ENCODE measurements around the gene SH3PXD2A.

DNA sequence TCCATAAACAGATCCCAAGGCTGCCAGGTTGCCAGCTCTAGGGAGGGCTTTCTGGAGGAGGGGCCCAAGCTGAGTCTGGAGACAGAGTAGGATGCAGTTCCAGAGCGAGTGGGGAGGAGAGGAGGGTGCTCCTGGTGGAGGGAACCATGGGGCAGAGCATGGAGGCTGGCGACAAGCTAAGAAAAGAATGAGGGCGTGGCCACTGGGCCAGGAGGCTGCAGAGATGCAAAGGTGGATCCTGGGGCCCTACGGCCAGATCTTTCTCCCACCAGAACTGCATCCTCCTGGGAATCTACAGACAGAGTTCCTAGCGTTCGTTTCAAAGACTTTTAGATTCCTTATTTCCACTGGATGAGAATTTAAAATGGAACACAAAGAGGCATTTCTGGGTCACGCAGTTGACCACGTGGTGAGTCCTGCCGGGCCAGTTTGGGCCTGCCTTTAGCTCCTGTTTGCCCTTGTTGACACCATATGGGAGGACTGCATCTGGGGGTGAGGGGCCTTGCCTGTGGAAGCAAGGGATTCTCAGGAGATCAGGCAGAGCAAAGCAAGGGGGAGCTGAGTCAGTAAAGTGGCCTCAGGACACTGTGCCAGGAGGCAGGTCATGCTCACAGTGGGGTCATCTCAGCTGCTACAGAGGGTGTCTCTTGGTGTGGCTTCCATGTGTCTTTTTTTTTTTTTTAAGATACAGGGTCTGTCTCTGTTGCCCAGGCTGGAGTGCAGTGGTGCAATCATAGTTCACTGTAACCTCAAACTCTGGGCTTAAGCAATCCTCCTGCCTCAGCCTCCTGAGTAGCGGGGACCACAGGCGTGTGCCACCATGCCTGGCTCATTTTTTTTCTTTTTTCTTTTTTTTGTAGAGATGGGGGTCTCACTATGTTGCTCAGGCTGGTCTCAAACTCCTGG is 137.8 kb downstream of the SH3PXD2A start:
- TF ChIP-seq, protein P1, sequence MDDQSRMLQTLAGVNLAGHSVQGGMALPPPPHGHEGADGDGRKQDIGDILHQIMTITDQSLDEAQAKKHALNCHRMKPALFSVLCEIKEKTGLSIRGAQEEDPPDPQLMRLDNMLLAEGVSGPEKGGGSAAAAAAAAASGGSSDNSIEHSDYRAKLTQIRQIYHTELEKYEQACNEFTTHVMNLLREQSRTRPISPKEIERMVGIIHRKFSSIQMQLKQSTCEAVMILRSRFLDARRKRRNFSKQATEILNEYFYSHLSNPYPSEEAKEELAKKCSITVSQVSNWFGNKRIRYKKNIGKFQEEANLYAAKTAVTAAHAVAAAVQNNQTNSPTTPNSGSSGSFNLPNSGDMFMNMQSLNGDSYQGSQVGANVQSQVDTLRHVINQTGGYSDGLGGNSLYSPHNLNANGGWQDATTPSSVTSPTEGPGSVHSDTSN (CRISPR knock-in tag; IDR thresholded peaks at IDR 0.05), result no peak
- TF ChIP-seq, protein P2, sequence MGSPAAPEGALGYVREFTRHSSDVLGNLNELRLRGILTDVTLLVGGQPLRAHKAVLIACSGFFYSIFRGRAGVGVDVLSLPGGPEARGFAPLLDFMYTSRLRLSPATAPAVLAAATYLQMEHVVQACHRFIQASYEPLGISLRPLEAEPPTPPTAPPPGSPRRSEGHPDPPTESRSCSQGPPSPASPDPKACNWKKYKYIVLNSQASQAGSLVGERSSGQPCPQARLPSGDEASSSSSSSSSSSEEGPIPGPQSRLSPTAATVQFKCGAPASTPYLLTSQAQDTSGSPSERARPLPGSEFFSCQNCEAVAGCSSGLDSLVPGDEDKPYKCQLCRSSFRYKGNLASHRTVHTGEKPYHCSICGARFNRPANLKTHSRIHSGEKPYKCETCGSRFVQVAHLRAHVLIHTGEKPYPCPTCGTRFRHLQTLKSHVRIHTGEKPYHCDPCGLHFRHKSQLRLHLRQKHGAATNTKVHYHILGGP (tag by site-specific recombination; IDR thresholded peaks at IDR 0.05), result no peak
- 0 out of 2 replicates have a peak, but pooled peaks have one; percentile 12 for TF ChIP-seq ZNF600 (tag by site-specific recombination; IDR thresholded peaks at IDR 0.05)
- no peak for TF ChIP-seq PRDM1 (tag by site-specific recombination; IDR thresholded peaks at IDR 0.05)
- TF ChIP-seq, protein P3, sequence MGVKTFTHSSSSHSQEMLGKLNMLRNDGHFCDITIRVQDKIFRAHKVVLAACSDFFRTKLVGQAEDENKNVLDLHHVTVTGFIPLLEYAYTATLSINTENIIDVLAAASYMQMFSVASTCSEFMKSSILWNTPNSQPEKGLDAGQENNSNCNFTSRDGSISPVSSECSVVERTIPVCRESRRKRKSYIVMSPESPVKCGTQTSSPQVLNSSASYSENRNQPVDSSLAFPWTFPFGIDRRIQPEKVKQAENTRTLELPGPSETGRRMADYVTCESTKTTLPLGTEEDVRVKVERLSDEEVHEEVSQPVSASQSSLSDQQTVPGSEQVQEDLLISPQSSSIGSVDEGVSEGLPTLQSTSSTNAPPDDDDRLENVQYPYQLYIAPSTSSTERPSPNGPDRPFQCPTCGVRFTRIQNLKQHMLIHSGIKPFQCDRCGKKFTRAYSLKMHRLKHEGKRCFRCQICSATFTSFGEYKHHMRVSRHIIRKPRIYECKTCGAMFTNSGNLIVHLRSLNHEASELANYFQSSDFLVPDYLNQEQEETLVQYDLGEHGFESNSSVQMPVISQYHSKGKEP (tag by site-specific recombination; IDR thresholded peaks at IDR 0.05), result no peak
- no peak for TF ChIP-seq BCL11A (tag by site-specific recombination; IDR thresholded peaks at IDR 0.05; ENCODE audit: low read depth)
- TF ChIP-seq, protein P4, sequence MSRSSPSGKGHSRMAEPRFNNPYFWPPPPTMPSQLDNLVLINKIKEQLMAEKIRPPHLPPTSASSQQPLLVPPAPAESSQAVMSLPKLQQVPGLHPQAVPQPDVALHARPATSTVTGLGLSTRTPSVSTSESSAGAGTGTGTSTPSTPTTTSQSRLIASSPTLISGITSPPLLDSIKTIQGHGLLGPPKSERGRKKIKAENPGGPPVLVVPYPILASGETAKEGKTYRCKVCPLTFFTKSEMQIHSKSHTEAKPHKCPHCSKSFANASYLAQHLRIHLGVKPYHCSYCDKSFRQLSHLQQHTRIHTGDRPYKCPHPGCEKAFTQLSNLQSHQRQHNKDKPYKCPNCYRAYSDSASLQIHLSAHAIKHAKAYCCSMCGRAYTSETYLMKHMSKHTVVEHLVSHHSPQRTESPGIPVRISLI (tag by site-specific recombination; IDR thresholded peaks at IDR 0.05), result no peak
- no peak for TF ChIP-seq ZNF776 (tag by site-specific recombination; IDR thresholded peaks at IDR 0.05; ENCODE audit: borderline replicate concordance)
- no peak for TF ChIP-seq ZSCAN30 (tag by site-specific recombination; IDR thresholded peaks at IDR 0.05)
- TF ChIP-seq, protein P5, sequence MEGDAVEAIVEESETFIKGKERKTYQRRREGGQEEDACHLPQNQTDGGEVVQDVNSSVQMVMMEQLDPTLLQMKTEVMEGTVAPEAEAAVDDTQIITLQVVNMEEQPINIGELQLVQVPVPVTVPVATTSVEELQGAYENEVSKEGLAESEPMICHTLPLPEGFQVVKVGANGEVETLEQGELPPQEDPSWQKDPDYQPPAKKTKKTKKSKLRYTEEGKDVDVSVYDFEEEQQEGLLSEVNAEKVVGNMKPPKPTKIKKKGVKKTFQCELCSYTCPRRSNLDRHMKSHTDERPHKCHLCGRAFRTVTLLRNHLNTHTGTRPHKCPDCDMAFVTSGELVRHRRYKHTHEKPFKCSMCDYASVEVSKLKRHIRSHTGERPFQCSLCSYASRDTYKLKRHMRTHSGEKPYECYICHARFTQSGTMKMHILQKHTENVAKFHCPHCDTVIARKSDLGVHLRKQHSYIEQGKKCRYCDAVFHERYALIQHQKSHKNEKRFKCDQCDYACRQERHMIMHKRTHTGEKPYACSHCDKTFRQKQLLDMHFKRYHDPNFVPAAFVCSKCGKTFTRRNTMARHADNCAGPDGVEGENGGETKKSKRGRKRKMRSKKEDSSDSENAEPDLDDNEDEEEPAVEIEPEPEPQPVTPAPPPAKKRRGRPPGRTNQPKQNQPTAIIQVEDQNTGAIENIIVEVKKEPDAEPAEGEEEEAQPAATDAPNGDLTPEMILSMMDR (tag by site-specific recombination; IDR thresholded peaks at IDR 0.05), result no peak
- TF ChIP-seq ZNF274 (IDR thresholded peaks at IDR 0.05; ENCODE audit: low read length), result no peak
- TF ChIP-seq ZNF274 (tag by site-specific recombination; IDR thresholded peaks at IDR 0.05; ENCODE audit: borderline replicate concordance), result no peak
- no peak for TF ChIP-seq ZBTB1 (tag by site-specific recombination; IDR thresholded peaks at IDR 0.05)
- TF ChIP-seq, protein P6, sequence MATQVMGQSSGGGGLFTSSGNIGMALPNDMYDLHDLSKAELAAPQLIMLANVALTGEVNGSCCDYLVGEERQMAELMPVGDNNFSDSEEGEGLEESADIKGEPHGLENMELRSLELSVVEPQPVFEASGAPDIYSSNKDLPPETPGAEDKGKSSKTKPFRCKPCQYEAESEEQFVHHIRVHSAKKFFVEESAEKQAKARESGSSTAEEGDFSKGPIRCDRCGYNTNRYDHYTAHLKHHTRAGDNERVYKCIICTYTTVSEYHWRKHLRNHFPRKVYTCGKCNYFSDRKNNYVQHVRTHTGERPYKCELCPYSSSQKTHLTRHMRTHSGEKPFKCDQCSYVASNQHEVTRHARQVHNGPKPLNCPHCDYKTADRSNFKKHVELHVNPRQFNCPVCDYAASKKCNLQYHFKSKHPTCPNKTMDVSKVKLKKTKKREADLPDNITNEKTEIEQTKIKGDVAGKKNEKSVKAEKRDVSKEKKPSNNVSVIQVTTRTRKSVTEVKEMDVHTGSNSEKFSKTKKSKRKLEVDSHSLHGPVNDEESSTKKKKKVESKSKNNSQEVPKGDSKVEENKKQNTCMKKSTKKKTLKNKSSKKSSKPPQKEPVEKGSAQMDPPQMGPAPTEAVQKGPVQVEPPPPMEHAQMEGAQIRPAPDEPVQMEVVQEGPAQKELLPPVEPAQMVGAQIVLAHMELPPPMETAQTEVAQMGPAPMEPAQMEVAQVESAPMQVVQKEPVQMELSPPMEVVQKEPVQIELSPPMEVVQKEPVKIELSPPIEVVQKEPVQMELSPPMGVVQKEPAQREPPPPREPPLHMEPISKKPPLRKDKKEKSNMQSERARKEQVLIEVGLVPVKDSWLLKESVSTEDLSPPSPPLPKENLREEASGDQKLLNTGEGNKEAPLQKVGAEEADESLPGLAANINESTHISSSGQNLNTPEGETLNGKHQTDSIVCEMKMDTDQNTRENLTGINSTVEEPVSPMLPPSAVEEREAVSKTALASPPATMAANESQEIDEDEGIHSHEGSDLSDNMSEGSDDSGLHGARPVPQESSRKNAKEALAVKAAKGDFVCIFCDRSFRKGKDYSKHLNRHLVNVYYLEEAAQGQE (tag by site-specific recombination; IDR thresholded peaks at IDR 0.05), result no peak
- TF ChIP-seq, protein P7, sequence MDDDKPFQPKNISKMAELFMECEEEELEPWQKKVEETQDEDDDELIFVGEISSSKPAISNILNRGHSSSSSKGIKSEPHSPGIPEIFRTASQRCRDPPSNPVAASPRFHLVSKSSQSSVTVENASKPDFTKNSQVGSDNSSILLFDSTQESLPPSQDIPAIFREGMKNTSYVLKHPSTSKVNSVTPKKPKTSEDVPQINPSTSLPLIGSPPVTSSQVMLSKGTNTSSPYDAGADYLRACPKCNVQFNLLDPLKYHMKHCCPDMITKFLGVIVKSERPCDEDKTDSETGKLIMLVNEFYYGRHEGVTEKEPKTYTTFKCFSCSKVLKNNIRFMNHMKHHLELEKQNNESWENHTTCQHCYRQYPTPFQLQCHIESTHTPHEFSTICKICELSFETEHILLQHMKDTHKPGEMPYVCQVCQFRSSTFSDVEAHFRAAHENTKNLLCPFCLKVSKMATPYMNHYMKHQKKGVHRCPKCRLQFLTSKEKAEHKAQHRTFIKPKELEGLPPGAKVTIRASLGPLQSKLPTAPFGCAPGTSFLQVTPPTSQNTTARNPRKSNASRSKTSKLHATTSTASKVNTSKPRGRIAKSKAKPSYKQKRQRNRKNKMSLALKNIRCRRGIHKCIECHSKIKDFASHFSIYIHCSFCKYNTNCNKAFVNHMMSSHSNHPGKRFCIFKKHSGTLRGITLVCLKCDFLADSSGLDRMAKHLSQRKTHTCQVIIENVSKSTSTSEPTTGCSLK (tag by site-specific recombination; IDR thresholded peaks at IDR 0.05), result no peak
